ENCODE measurements around the gene VDAC2.

DNA sequence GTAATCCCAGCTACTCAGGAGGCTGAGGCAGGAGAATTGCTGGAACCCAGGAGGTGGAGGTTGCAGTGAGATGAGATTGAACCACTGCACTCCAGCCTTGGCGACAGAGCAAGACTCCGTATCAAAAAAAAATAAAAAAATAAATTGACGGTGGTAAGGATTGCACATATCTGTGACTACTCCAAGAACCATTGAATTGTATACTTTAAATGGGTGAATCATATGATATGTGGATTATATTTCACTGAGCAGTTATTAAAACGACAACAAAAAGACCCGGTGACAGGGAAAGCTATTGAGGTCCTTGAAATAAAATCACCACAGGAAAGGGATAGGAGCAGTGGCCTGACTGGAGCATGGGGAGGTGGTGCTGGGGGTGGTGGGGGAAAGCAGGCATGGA lies 56.3 kb downstream of the VDAC2 start:
- no peak for TF ChIP-seq CTCF (IDR thresholded peaks at IDR 0.05)
- no peak for TF ChIP-seq EZH2 (IDR thresholded peaks at IDR 0.05; ENCODE audit: borderline replicate concordance, insufficient read depth, low read depth, low read length, poor library complexity, severe bottlenecking)

Data from B cell (primary cell).